HTERT RPE-1 (cell line): ENCODE measurements around the gene HEPH.
"Not testable (repeated sequence)": the region's sequence is repeated elsewhere in the genome, so short reads cannot be mapped to it uniquely, and the experiment has no call there.

Experiments used
- in situ Hi-C: fragments of 300-500 bp; cut with MboI; formaldehyde crosslinking; loops from 4 replicates; pipeline ENCODE4 v1.14.3; 2020; ENCODE audit warnings: low sequenced_read_pairs

The HEPH gene

DNA sequence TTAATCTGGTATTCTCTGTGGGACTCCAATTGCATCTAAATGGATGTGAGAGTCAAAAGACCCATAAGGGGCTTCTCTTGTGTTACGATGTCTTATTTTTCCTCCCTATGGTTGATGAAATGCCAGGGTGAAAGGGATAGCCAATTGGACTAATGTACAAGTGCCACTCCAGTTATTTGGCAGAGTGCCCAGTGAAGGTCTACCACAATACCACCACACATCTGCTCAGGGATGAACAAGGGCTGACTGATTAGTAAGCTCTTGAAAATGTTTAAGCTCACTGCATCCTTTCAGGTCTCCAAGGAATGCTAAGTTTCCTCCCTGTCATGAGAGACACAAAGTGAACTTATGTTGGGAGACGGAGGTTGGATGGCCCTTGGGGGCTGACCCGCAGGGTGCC, 57.8 kb downstream of the HEPH start:
- in situ Hi-C loops: no loop called here

DNA sequence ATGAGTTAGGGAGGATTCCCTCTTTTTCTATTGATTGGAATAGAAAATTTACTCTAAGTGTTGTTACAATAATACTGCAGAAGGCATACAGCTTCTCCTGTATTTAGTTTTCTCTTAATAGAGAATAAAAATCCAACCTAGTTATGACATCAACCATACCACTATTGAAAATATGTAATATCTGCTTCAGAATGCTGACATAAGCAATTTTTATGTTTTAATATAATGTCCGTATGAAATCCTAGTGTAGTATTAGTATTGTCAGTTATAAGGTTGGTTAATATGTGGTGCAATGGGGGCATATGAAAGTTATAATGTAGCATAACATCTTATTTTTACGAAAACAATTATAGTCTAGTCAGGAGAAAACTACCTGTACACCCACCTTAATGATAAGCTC, 68.2 kb downstream of the HEPH start:
- in situ Hi-C loops: no loop called here

DNA sequence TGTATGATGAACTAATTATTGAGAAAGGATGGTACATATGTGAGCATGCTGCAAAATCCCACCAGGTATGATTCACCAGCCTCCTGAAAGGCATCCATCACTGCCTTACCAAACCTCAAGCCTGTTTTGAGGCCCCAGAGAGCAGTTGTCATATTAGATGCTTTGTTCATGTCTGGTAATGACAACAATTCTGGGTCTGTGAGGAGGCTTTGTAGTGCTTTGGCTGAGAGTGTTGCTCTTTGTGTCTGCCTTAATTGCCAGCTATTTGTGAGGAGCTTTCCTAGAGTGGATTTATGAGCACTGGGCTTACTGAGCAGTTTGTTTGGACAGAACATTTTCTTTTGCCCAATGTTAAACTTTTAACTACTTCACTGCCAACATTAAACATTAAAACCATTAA, 69.2 kb downstream of the HEPH start:
- in situ Hi-C loops: no loop called here

DNA sequence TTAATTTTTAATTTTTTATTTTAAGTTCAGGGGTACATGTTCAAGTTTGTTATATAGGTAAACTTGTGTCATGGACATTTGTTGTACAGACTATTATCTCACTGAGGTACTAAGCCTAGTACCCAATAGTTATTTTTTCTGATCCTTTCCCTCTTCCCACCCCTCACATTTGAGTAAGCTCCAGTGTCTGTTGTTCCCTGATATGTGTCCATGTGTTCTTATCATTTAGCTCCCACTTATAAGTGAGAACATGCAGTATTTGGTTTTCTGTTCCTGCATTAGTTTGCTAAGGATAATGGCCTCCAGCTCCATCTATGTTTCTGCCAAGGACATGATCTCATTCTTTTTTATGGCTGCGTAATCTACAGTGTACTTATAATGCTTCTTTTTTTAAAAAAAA, 69.9 kb downstream of the HEPH start:
- in situ Hi-C loops: not testable (repeated sequence)

DNA sequence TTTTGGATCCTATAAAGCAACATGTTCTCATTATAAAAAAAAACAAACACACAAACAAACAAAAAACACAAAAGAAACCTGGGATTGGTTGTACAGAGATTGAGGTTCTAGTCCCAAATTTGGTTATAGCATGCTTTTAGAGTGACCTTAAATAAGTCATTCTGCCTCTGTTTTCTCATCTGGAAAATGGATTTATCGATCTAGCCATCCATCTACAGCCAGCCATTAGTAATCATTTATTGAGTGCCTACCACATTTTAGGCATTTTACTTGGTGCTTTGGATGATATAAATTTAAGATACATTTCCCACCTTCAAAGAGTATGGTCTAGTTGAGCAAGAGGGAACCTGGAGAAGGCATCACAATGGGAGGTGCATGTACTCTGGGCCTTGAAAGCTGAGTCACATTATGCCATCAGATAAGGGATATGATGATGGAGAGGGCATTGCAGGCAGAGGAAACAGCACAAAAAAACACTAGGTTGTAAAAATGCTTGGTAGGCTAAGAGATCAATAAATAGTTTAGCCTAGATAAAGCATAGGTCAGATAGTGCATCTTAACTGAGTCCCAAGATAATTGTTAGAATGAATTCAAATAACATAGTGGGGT, 91.4 kb downstream of the HEPH start:
- in situ Hi-C loops: no loop called here

DNA sequence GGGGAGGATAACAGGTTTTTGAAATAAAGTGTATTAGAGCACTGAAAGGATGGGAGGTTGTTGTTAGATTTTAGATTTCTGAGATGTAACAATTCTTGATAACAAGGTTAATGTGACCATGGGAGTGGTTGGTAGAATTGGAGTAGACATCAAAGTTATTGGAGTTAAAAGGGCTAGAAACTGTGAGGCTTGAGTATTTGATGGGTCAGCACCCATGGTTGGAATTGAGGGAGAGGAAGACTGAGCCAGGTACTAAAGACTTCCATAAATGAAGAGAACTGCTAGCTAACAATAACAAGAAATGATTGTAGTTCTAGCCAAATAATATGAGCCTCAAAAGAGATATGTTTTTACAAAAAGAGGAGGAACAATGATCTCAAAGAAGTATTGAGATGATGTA, 98.8 kb downstream of the HEPH start:
- in situ Hi-C loops: no loop called here
